ENCODE data around the gene DPM3.

DNA sequence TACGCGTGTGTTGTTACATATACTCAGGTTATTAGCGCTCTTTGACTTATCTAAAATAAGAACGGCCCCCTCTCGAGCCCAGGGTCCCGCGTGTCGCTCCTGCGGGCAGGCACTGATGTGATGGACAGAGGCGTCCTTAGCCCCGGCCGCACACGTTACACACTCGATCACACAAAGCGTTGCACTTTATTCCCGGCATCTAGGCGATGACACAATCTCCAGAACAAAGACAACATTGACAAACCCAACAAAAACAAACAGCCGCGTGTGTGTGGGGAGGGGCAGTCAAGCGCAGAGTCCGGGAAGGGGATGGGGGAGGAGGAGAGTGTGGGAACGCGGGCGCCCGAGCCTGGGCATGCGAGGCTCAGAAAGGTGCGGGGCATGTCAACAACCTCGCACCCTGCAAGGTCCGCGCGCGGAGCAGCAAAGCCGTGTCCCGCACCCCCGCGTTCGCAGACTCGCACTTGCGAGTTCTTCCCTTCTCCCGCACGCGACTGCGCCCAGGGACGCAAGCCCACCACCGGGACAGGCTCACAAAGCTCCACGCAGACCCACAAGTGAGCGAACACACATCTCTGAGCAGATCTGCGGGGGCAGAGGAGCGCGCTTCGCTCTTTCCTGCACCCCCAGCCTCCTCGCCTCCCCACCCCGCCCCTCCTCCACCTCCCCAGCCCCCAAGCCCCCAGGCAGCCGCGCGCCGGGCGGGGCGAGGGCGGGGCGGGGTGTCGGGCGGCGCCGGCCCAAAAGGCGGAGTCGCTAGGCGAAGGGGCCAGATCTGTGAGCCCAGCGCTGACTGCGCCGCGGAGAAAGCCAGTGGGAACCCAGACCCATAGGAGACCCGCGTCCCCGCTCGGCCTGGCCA is 13.0 kb downstream of the DPM3 start, which contains the start of gene EFNA1:
- TF ChIP-seq, protein P1, sequence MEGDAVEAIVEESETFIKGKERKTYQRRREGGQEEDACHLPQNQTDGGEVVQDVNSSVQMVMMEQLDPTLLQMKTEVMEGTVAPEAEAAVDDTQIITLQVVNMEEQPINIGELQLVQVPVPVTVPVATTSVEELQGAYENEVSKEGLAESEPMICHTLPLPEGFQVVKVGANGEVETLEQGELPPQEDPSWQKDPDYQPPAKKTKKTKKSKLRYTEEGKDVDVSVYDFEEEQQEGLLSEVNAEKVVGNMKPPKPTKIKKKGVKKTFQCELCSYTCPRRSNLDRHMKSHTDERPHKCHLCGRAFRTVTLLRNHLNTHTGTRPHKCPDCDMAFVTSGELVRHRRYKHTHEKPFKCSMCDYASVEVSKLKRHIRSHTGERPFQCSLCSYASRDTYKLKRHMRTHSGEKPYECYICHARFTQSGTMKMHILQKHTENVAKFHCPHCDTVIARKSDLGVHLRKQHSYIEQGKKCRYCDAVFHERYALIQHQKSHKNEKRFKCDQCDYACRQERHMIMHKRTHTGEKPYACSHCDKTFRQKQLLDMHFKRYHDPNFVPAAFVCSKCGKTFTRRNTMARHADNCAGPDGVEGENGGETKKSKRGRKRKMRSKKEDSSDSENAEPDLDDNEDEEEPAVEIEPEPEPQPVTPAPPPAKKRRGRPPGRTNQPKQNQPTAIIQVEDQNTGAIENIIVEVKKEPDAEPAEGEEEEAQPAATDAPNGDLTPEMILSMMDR (IDR thresholded peaks at IDR 0.05) = no peak
- TF ChIP-seq EZH2 (IDR thresholded peaks at IDR 0.05; ENCODE audit: borderline replicate concordance, insufficient read depth, low read depth, low read length, poor library complexity, severe bottlenecking) = peak; percentile 80

All from B cell (primary cell).